Anterior cingulate cortex (tissue), 58 donors: ENCODE results near the gene BEAN1.

Experiments
- DNase-seq, 58 donors: peaks; one replicate each; lab custom pipeline; 2025; lab: John Stamatoyannopoulos, UW

BEAN1 gene, protein sequence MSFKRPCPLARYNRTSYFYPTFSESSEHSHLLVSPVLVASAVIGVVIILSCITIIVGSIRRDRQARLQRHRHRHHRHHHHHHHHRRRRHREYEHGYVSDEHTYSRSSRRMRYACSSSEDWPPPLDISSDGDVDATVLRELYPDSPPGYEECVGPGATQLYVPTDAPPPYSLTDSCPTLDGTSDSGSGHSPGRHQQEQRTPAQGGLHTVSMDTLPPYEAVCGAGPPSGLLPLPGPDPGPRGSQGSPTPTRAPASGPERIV

GRCh38 chr16:66427036-66427860, at the start of gene BEAN1:
Gene BEAN1, plus strand, starts transcription at chr16:66427295. Its CDS starts 10,382 bp downstream, at chr16:66437677.
- no peak for DNase-seq

- DNase-seq = no peak
Measured at GRCh38 chr16:66377324-66377723, 49.8 kb upstream of the BEAN1 start.

GRCh38 chr16:66378741-66379570, 48.1 kb upstream of the BEAN1 start:
- DNase-seq = no peak

- no peak for DNase-seq
Measured at GRCh38 chr16:66379571-66379941, 47.5 kb upstream of the BEAN1 start.

GRCh38 chr16:66380421-66380820, 46.7 kb upstream of the BEAN1 start:
- no peak for DNase-seq

DNA sequence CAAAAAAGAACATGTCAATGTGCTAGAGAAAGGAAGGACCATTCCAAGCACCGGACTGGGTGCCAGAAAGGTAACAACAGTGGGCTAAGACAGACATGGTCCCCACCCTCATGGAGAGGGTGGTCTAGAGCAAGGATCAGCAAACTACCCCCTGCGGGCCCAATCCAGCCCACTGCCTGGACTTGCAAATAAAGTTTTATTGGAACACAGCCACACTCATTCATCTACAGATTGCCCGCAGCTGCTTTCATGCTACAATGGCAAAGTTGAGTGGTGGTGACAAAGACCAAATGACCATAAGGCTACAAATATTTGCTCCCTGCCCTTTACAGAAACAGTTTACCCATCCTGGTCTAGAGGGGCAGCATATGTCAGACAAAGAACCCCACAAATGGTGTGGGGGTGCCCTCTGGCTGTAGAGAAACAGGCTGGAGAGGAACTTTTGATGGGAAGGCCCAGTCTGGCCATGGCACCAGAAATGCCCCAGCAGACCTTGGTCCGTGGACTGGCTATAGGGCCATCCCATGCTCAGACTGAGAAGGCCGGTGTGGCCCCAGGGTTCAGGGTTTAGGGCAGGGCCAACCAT, 45.4 kb upstream of the BEAN1 start:
- no peak for DNase-seq

DNA sequence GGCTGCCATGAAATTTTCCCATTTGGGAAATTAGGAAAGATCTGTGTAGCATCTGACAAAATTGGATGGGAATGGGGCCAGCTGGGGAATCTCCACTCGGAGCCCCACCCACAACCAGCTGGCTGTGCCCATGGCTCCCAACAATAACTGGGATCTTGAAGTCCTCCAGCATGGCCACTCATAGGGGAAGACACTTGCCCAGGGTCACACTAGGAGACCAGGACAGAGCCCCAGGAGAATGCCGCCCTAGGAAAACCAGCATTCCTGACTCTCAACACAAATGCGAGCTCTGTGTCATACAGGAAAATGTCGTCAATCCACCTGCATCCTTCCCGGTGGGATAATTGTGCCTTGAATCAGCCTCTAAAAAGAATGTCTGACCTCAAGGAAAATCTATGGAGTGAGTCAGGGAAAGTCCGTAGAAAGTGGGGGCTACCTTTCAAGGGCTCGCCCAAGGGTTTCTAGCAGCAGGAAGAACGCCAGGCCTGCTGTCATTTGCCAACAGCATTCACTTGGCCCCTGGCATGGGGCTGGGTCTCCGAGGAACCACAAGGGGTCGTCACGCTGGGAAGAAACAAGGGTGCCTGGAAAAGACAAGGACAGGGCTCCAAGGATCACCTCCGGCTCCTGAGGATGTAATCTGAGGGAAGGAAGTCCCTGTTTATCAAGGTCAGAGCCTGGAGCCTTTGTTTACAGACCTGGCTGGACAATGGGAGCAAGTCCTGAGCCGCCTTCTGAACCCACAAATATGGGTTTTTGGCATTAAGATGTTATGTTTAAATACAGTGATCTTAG, 44.7 kb upstream of the BEAN1 start:
- DNase-seq = no peak

DNA sequence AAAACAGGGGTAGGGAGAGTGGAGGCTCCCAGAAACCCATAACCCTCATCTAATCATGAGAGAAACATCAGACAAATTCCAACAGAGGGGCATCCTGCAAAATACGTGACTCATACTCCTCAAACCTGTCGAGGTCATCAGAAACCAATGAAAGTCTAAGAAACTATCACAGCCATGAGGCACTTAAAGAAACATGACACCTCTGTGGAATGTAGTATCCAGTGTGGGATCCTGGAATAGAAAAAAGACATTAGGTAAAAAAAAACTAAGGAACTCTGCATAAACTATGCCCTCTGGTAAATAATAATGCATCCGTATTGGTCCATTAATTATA, 44.2 kb upstream of the BEAN1 start:
- DNase-seq = no peak

DNA sequence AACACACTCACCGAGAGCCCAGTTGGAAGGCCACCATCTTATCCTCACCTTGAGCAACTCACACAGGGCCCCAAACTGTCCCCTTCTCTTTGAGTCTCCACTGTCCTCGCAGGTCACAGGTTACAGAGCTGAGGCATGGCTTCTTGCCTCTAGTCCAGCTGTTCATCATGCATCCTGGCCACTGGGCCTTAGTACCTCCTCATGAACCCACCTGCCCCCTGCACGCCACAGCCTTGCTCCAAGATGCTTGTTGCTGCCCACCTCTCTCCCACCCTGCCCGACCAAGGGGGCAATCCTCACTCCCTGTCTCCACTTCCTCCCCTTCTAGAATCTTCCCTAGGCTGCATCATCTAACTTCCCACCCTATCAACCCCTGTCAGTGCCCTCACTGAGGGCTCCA, 43.5 kb upstream of the BEAN1 start:
- no peak for DNase-seq

DNA sequence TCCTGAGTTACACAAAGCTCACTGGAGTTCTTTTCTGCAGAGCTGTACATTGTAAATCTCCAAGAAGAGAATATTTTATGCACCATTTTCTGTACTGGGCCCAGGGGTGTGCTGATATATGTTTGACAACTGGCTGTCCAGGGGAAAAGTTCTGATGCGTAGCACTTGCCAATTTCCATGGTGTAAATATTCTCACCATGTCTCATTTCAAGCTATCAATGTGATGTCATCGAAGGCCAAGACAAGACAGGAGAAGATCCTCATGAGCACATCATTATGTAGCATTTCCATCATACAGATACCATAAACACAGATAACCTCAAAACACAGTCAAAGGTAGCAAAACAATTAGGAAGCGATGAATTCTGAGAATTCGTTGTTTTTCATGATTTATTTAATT, 41.7 kb upstream of the BEAN1 start:
- no peak for DNase-seq

GRCh38 chr16:66386629-66387622, 40.2 kb upstream of the BEAN1 start:
- DNase-seq = no peak

DNA sequence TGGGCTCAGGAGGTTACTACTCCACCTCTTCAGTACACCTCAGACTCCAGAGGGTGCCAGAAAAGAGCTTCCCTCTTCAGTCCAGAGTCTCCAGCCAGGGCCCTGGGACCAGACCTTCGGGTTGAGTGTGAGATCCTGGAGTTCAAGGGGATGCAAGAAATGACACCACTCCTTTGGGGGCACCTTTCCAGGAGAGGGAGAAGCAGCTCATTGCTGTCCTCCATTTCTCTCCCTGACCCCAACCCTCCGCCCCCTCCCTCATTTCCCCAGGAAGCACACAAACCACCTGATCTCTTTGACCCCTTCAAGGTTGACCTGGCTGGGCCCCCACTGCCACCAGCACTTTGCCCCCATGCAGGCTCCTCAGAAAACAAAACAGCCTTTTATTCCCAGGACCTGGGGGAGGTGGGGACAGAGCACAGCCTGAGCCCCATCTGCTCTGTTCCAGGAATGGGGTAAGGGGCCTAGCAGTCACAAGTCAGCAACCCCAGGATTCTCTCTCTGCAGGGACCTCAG, 39.2 kb upstream of the BEAN1 start:
- no peak for DNase-seq

GRCh38 chr16:66388350-66389139, 38.5 kb upstream of the BEAN1 start:
- DNase-seq = no peak

- no peak for DNase-seq
Measured at GRCh38 chr16:66389256-66390176, 37.6 kb upstream of the BEAN1 start.

DNA sequence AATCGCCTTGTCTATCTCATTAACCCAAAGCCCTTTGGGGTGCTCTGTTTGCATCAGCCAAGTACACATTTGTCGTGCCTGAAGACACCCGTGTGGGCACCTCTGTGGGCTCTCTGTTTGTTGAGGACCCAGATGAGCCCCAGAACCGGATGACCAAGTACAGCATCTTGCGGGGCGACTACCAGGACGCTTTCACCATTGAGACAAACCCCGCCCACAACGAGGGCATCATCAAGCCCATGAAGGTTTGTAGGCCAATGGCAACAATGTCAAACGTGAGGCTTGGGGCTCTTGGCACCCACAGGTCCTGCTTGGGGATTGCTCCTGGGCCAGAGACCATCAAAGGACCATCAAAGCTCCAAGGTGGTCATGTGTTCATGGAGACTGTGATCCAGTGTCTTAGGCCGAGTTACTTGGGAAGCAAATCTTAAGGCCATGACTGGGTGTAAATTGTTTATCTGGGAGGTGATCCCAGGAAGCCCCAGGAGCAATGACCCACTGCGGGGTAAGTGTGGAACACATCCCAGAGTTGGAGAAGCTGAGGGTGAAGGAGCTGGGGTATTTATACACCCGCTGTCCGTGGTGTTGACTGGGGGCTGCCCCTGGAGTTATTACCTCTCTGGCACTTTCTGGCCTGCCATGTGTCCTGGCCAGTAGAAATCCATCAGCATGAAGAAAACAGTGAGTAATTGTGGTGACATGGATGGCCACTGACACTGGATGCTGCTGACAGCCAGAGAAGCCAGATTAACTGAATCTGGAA, 36.6 kb upstream of the BEAN1 start:
- DNase-seq = no peak
